ENCODE results near the gene PDIA3. TPM values are rescaled to one million over a fixed set of nuclear protein-coding genes. Genes with fewer than 3 reads are reported as not detected.
"Not testable (repeated sequence)": the region's sequence is repeated elsewhere in the genome, so short reads cannot be mapped to it uniquely, and the experiment has no call there.

The PDIA3 gene
- polyA plus RNA-seq, 3 donors, result 101 to 305 (median 195) TPM

DNA sequence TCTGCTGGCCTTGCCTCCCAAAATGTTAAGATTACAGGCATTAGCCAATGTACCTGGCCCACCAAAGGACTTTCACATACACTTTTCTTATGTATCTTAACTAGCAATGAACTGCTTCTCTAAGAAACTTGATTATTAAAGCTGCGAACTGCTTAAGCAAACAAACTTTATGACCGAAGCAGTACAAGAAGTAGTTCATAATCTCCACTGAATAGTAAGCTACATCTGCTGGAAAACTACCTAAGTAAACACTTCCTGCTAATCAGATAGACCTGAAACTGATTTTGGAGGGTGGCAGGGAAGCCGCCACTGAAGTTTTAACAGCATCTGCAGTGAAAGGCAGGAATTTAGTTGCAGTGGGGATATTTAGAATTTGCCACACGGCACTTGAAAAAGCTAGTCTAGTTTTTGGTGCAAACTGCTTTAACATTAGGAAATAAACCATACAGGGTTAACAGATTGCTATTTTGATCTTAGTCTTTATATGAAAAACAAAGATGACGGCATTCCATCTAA, 62.3 kb downstream of the PDIA3 start:
- no peaks in the 10 kb centered on the region for H3K79me2 ChIP-seq (ENCODE audit: insufficient read depth, low read length)
- H3K9me3 Mint-ChIP-seq, result peaks cover 0 to 1% (median 0%) of the 10 kb centered on the region in 7 donors
- DNase-seq, result no peak
- H4K20me1 ChIP-seq (ENCODE audit: insufficient read depth, low read length), result no peaks in the 10 kb centered on the region
- H2AFZ ChIP-seq (ENCODE audit: insufficient read depth, low read depth, low read length, poor library complexity, severe bottlenecking), result no peak overlapping the region
- H3K36me3 ChIP-seq (replicated peaks in 1 of 2; ENCODE audit: control insufficient read depth in 1 of 2, insufficient read depth in 2 of 2, low read length in 2 of 2), result peaks cover 67 to 94% of the 10 kb centered on the region in 2 donors
- H3K27me3 Mint-ChIP-seq (ENCODE audit: low read depth in 3 of 3), result peaks cover 0 to 2% (median 0%) of the 10 kb centered on the region in 3 donors
- no peak overlapping the region for H3K9ac ChIP-seq (ENCODE audit: insufficient read depth, low read length, poor library complexity, severe bottlenecking)
- H3K27me3 ChIP-seq (ENCODE audit: control insufficient read depth in 2 of 2, insufficient read depth in 2 of 2, low read length in 2 of 2), result no peaks in the 10 kb centered on the region
- H3K4me1 Mint-ChIP-seq, result peaks cover 14% of the 10 kb centered on the region
- H3K4me2 ChIP-seq (replicated peaks; ENCODE audit: extremely low read depth, low read length, poor library complexity, severe bottlenecking), result no peak overlapping the region
- WGBS (ENCODE audit: insufficient coverage), result 100% methylated on average over 1 of the region's 5 CpGs
- no peaks in the 10 kb centered on the region for H3K9me3 ChIP-seq (replicated peaks in 1 of 2; ENCODE audit: control insufficient read depth in 1 of 2, insufficient read depth in 1 of 2, low read length in 2 of 2)
- peaks cover 59 to 84% of the 10 kb centered on the region in 2 donors for H3K36me3 Mint-ChIP-seq
- peaks cover 17 to 18% of the 10 kb centered on the region in 2 donors for H3K4me1 ChIP-seq (ENCODE audit: control insufficient read depth in 1 of 2, insufficient read depth in 2 of 2, low read length in 2 of 2)
- TF ChIP-seq, protein P1, sequence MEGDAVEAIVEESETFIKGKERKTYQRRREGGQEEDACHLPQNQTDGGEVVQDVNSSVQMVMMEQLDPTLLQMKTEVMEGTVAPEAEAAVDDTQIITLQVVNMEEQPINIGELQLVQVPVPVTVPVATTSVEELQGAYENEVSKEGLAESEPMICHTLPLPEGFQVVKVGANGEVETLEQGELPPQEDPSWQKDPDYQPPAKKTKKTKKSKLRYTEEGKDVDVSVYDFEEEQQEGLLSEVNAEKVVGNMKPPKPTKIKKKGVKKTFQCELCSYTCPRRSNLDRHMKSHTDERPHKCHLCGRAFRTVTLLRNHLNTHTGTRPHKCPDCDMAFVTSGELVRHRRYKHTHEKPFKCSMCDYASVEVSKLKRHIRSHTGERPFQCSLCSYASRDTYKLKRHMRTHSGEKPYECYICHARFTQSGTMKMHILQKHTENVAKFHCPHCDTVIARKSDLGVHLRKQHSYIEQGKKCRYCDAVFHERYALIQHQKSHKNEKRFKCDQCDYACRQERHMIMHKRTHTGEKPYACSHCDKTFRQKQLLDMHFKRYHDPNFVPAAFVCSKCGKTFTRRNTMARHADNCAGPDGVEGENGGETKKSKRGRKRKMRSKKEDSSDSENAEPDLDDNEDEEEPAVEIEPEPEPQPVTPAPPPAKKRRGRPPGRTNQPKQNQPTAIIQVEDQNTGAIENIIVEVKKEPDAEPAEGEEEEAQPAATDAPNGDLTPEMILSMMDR (IDR thresholded peaks at IDR 0.05), result no peak
- H3K4me3 Mint-ChIP-seq, result no peak overlapping the region
- H3K27ac Mint-ChIP-seq, result peak overlapping the region in 5 of 7 donors; percentile 8 to 83 (median 44)
- intact Hi-C loops (cut with micrococcal nuclease), result no loop called here
- H3K4me3 ChIP-seq (replicated peaks in 1 of 3; ENCODE audit: low read depth in 2 of 3, low read length in 3 of 3), result no peak overlapping the region
- peak overlapping the region in 1 of 2 donors; percentile 60 for H3K27ac ChIP-seq (ENCODE audit: low read depth in 1 of 2, low read length in 2 of 2)

DNA sequence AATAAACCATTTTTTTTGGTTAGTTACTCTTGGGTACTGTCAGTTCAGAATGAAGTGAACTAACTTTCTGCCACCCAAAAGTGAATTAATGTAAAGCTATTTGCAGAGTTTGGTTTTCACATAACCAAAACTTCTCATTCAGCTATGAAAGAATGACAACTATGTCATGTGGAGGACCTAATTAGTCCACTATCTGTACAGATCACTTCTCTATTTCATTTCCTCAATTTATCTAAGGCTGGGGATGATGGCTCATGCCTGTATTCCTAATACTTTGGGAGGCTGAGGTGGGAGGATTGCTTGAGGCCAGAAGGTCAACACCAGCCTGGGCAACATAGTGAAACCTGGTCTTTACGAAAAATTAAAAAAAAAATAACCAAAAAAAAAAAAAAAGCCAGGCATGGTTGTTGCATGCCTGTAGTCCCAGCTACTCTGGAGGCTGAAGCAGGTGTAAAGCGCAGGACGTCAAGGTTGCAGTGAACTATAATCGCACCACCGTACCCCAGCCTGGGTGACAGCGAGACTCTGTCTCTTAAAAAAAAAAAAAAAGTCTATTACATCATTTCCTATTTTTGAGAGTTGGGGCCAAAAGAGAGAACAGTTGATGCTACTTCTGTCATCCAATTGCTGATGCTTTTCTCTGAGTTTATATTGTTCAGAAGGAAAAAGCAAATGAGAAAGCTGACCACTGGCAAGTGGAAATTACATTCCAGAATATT, 62.9 kb downstream of the PDIA3 start:
- H3K36me3 Mint-ChIP-seq, result peaks cover 64 to 86% of the 10 kb centered on the region in 2 donors
- H4K20me1 ChIP-seq (ENCODE audit: insufficient read depth, low read length), result no peaks in the 10 kb centered on the region
- peaks cover 0 to 2% (median 0%) of the 10 kb centered on the region in 3 donors for H3K27me3 Mint-ChIP-seq (ENCODE audit: low read depth in 3 of 3)
- H3K4me3 Mint-ChIP-seq, result no peak overlapping the region
- no peaks in the 10 kb centered on the region for H3K9me3 ChIP-seq (replicated peaks in 1 of 2; ENCODE audit: control insufficient read depth in 1 of 2, insufficient read depth in 1 of 2, low read length in 2 of 2)
- TF ChIP-seq, protein P1 (IDR thresholded peaks at IDR 0.05), result no peak
- H3K36me3 ChIP-seq (replicated peaks in 1 of 2; ENCODE audit: control insufficient read depth in 1 of 2, insufficient read depth in 2 of 2, low read length in 2 of 2), result peaks cover 72 to 94% of the 10 kb centered on the region in 2 donors
- H3K27ac ChIP-seq (ENCODE audit: low read depth in 1 of 2, low read length in 2 of 2), result peak overlapping the region; percentile 34 to 60
- H2AFZ ChIP-seq (ENCODE audit: insufficient read depth, low read depth, low read length, poor library complexity, severe bottlenecking), result no peak overlapping the region
- intact Hi-C loops (cut with micrococcal nuclease), result no loop called here
- H3K4me1 ChIP-seq (ENCODE audit: control insufficient read depth in 1 of 2, insufficient read depth in 2 of 2, low read length in 2 of 2), result peaks cover 17 to 18% of the 10 kb centered on the region in 2 donors
- H3K4me3 ChIP-seq (replicated peaks in 1 of 3; ENCODE audit: low read depth in 2 of 3, low read length in 3 of 3), result peak overlapping the region in 1 of 3 experiments; percentile 1
- peak overlapping the region; percentile 44 to 89 (median 79) for H3K27ac Mint-ChIP-seq
- no peaks in the 10 kb centered on the region for H3K79me2 ChIP-seq (ENCODE audit: insufficient read depth, low read length)
- H3K9me3 Mint-ChIP-seq, result peaks cover 0 to 1% (median 0%) of the 10 kb centered on the region in 7 donors
- H3K27me3 ChIP-seq (ENCODE audit: control insufficient read depth in 2 of 2, insufficient read depth in 2 of 2, low read length in 2 of 2), result no peaks in the 10 kb centered on the region
- WGBS (ENCODE audit: insufficient coverage), result no CpG with 5 or more reads among the region's 6 CpGs
- DNase-seq, result peak; percentile 47 to 65 (median 58)
- H3K4me2 ChIP-seq (replicated peaks; ENCODE audit: extremely low read depth, low read length, poor library complexity, severe bottlenecking), result no peak overlapping the region
- H3K9ac ChIP-seq (ENCODE audit: insufficient read depth, low read length, poor library complexity, severe bottlenecking), result no peak overlapping the region
- H3K4me1 Mint-ChIP-seq, result peaks cover 14% of the 10 kb centered on the region

DNA sequence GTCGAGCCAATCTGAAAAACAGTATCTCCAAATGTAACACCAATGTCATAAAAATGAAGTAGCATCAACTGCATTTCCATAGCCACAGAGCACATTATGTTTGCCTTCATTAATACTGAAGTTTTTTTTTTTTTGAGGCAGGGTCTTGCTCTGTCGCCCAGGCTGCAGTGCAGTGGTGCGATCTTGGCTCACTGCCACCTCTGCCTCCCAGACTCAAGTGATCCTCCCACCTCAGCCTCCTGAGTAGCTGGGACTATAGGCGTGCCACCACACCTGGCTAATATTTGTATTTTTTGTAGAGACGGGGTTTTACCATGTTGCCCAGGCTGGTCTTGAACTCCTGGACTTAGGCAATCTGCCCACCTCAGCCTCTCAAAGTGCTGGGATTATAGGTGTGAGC, 68.8 kb downstream of the PDIA3 start:
- H4K20me1 ChIP-seq (ENCODE audit: insufficient read depth, low read length); H3K9ac ChIP-seq (ENCODE audit: insufficient read depth, low read length, poor library complexity, severe bottlenecking); H2AFZ ChIP-seq (ENCODE audit: insufficient read depth, low read depth, low read length, poor library complexity, severe bottlenecking); H3K27me3 ChIP-seq (ENCODE audit: control insufficient read depth in 2 of 2, insufficient read depth in 2 of 2, low read length in 2 of 2); DNase-seq; H3K9me3 ChIP-seq (replicated peaks in 1 of 2; ENCODE audit: control insufficient read depth in 1 of 2, insufficient read depth in 1 of 2, low read length in 2 of 2); H3K27me3 Mint-ChIP-seq (ENCODE audit: low read depth in 3 of 3); H3K4me2 ChIP-seq (replicated peaks; ENCODE audit: extremely low read depth, low read length, poor library complexity, severe bottlenecking); H3K4me1 ChIP-seq (ENCODE audit: control insufficient read depth in 1 of 2, insufficient read depth in 2 of 2, low read length in 2 of 2); H3K27ac ChIP-seq (ENCODE audit: low read depth in 1 of 2, low read length in 2 of 2); H3K4me3 Mint-ChIP-seq; H3K4me1 Mint-ChIP-seq; H3K4me3 ChIP-seq (replicated peaks in 1 of 3; ENCODE audit: low read depth in 2 of 3, low read length in 3 of 3); intact Hi-C loops (cut with micrococcal nuclease); H3K9me3 Mint-ChIP-seq: not testable (repeated sequence)
- Mint-ChIP-seq H3K36me3 (peaks cover 56 to 84% of the 10 kb centered on the region in 2 donors), H3K27ac (peak overlapping the region in 1 of 7 donors; percentile 63)
- peaks cover 58 to 81% of the 10 kb centered on the region in 2 donors for H3K36me3 ChIP-seq (replicated peaks in 1 of 2; ENCODE audit: control insufficient read depth in 1 of 2, insufficient read depth in 2 of 2, low read length in 2 of 2)
- peaks cover 36% of the 10 kb centered on the region for H3K79me2 ChIP-seq (ENCODE audit: insufficient read depth, low read length)
- 100% methylated on average over 2 of the region's 5 CpGs for WGBS (ENCODE audit: insufficient coverage)
